Middle frontal gyrus (tissue), 1 donor: ENCODE results near the gene CCNT2.
"Not testable (repeated sequence)": the region's sequence is repeated elsewhere in the genome, so short reads cannot be mapped to it uniquely, and the experiment has no call there.

Source experiments
- DNase-seq: peaks from one replicate; pipeline ENCODE4 v3.0.0-alpha.2; 2015; ENCODE audit warnings: low spot score; ENCODE audit errors: extremely low spot score

Gene CCNT2

GRCh38 chr2:134975281-134976009, 56.8 kb downstream of the CCNT2 start:
- DNase-seq = no peak

GRCh38 chr2:134976074-134976702, 57.6 kb downstream of the CCNT2 start:
- no peak for DNase-seq

- not testable (repeated sequence) for DNase-seq
Measured at GRCh38 chr2:134977104-134977503, 58.5 kb downstream of the CCNT2 start.

- DNase-seq = no peak
Measured at GRCh38 chr2:134979221-134979620, 60.6 kb downstream of the CCNT2 start.

GRCh38 chr2:134980639-134981038, 62.0 kb downstream of the CCNT2 start:
- DNase-seq = no peak

- no peak for DNase-seq
Measured at GRCh38 chr2:134982603-134983002, 64.0 kb downstream of the CCNT2 start.

GRCh38 chr2:134985061-134985460, 66.4 kb downstream of the CCNT2 start:
- no peak for DNase-seq

GRCh38 chr2:134988994-134989605, 70.5 kb downstream of the CCNT2 start:
- DNase-seq = no peak

GRCh38 chr2:134999521-134999920, 80.9 kb downstream of the CCNT2 start:
- no peak for DNase-seq

- no peak for DNase-seq
Measured at GRCh38 chr2:135002836-135003235, 84.2 kb downstream of the CCNT2 start.

- peak; percentile 48 for DNase-seq
Measured at GRCh38 chr2:135004005-135004746, 85.6 kb downstream of the CCNT2 start.

- DNase-seq = no peak
Measured at GRCh38 chr2:135005753-135006152, 87.1 kb downstream of the CCNT2 start.
